SK-N-DZ (cell line): ENCODE measurements around the gene C16orf96.

Experiments used
- DNase-seq: peaks from one replicate; pipeline ENCODE4 v3.0.0-alpha.2; 2015; ENCODE audit warnings: low spot score

The C16orf96 gene

DNA sequence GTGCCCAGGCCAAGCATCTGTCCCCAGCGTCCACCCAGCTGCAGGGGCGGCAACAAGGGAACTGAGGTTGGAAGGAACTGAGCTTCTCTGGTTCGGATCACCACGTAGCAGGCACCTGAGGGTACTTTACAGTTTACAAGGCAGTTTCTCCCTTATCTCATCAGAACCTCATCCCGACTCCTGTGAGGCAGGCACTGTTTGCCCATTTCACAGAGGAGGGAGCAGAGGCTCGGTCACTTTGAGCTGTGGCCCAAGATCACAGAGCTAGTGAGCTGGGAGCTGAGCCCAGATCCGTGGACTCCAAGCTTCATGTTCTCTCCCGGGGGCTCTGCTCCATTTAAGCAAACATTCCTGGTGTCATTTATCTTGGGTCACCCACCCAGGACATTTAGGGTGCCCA is 43.4 kb downstream of the C16orf96 start:
- no peak for DNase-seq

DNA sequence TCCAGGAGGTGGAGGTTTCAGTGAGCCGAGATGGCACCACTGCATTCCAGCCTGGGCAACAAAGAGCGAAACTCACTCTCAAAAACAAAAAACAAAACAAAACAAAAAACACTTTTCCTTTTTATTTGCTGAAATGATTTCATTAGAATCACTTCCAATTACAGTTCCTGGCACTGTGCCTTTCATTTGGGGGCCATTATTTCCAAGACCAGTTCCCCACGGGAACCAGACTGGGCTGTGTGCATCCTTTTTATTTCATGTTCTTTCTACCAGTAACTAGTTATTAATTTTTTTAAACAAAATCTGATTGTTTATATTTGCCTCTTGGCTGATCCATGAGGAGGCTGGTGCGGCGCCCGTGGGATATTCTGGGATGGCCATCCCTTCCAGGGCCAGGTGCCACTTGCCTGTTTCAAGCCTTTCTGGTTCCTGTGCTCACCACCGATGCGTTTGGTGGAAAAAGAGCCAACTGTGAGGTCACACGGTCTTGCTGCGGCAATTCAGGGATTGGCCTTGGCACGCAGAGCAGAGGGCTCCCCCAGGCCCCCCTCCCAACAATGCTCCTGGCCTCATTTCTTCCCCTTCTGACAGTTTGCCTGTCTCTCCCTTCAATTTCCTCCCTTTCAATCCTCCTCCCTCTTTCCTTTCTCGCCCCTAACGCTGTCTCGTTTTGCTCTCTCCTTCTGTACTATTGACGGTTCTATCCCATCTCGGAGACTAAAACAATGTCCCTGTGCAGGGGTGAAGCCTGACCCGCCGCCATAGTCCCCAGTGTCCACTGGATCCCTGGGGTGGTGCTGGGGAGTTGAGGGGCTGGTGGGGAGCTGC is 45.1 kb downstream of the C16orf96 start:
- DNase-seq: no peak

DNA sequence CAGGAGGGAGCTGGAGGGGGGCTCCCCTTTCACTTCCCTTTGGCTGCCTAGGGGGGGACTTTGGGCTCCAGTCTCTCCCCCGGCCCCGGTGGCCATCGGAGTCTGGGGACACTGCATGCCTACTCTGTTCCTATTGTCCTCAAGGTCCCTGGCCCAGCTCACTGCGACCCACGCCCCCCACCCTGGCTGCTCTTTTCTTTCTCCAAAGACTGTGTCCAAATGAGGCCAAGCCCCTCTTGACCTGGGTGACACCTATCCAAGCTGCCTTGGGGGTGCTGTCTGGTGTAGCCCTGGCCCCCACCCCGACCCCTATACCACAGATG is 45.7 kb downstream of the C16orf96 start:
- DNase-seq: no peak

DNA sequence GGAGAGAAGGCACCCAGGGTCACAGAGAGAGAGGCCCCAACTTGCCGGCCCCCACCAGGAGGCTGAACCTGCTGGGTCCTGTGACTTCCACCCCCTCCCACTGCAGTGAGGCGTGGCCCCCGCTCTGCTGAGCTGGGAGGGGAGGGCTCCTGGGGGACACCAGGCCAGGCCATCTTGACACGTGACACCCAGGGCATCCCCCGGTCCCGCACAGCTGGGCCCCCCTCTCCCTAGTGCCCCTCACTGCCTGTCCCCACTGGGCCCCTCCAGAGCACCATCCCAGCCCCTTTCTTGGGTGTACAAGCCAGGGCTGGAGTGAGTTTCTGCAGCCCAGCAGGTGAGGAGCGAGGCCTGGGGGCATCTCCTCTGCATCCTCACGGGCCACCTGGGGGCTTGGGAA is 46.2 kb downstream of the C16orf96 start:
- DNase-seq: no peak

DNA sequence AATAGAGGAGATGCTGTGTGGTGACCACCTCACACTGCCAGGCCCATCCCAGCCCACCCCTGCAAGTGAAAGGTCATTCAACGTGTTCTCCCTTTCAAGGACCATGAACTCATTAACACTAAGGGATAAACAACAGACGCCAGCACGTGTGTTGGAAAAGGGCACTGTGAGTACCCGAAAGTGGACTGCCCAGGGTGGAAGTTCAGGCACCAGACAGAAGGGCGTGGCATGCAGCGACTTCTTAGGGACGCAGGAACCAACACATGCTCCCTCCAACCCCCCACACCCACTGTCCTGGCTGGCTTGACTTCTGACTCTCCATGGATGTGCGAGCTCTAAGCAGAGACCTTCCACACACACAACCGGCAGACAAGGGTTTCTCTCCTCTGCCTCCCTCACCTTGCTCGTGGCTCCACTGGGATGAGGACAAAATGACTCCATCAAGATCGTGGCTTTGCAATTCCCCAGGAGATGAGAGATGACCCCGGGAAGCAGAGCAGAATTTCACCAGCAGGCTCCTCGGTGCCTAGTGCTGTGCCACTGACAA is 47.6 kb downstream of the C16orf96 start:
- no peak for DNase-seq

DNA sequence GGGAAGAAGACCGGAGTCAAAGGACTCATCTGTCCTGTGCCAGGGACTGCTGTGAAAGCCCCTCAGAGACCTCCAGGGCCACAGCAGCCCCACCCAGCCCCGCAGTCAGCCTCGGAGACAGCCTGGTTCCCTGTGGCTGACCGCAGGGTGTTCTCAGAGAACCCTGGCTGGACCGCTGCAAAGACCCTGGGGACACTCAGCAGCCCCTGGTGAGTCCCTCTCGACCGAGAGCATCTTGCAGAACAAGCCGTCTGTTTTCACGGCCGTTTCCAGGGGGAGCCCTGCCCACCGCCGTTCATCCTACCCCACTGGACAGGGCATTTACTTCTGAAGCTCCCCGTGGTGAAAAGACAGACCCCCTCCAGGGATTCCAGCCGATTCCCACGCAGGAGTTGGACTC is 48.3 kb downstream of the C16orf96 start:
- no peak for DNase-seq

DNA sequence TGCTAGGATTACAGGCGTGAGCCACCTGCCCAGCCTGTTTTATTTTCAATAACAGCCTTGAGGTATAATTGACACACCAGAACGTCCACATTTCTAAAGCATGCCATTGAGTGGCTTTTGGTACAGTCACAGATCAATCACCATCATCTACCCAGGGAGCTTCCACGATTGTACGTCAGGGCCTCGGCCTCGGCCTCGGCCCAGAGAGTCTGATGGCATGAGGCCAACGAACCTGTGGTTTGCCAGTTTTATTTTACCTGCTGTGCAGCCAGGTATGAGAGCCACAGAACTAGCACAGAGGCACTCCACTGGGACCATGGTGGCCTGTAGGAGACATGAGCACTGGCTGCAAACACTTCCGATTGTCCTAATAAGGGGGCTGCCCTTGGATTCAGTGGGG is 50.2 kb downstream of the C16orf96 start:
- no peak for DNase-seq

DNA sequence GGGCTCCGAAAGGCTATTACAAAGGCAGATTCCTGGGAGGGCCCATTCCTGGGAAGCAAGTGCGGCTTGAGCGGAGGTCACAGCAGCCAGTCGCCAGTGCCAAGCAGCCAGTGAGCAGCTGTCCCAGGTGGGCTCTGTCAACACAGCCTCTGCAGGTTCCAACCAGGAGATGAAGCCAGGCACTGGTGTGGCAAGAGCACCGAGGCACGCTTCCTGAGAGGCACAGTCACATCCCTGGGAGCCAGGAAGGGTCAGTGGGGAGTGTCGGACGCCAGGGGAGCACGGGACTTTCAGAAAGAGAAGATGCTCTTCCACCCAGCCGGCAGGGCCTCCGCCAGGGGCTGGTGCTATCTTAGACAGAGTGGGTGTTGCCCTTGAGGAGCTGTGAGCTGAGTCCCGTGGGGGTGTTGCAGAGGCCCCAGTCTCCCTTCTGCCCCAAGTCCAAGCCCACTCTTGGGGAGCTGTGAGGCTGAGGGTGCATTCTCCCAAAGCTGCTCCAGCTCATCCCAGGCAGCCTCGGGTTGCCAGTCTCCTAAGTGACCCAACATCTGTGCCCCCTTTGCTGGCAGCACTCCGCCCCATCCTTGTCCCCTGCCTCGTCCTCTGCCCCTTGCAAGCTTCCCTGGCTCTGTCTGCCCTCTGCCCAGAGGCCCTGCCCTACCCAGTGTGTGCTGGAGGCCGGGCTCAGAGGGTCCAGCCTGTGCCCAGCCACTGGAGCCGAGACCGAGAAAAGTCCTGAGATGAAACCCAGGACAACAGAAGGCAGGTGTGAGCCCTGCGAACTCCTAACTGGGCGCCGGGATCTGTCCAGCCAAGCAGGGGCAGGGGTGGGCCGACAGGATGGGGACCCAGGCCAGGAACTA is 51.9 kb downstream of the C16orf96 start:
- no peak for DNase-seq

DNA sequence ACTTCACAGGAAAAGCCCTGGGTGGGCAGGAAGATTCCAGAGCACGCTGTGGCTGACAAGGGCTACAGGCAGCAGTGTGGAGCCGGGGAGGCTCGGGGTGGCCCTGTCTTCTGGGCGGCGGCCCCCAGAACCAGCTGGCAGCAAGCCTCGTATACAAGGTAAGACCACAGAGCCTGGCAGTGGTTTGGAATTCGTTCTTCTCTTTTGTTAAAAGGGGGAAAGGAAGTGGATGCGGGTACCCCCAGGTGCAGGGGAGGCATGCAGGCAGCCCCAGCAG is 52.5 kb downstream of the C16orf96 start:
- no peak for DNase-seq

DNA sequence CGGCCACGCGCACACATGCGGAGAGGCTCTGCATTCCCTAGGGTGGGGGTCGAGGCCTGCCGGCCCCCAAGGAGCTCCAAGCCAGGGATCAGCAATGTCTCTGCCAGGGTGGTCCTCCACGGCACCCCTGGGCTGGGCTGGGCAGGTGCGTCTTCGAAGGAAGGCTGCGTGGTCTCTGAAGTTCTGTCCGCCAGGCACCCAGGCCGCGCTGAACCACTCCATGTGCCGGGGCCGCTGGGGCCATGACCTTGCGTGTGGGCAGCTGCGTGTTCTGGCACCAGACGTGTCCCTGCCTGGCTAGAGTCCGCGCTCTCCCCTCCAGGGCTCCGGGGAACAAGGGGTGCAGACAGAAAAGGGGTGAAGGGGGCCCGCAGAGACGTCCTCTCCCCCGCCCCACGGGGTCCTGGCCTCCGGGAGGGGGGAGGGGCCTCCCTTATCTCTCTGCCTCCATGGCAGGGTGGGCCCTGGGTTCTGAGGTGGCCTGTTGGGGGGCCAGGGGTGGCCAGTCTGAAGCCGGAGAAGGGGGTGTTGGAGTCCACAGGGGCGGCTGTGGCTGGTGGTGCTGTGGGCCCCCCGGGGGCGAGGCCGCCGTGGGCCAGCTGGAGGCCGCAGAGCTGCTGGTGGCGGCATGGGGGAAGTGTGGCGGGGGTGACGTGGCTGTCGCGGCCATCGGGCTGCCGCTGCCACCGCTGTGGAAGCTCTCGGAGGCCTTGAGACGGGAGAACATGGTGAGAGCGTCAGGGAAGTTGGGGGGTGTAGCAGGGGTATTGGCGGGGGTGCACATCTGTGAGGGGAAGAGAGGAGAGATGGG is 53.3 kb downstream of the C16orf96 start:
- no peak for DNase-seq

DNA sequence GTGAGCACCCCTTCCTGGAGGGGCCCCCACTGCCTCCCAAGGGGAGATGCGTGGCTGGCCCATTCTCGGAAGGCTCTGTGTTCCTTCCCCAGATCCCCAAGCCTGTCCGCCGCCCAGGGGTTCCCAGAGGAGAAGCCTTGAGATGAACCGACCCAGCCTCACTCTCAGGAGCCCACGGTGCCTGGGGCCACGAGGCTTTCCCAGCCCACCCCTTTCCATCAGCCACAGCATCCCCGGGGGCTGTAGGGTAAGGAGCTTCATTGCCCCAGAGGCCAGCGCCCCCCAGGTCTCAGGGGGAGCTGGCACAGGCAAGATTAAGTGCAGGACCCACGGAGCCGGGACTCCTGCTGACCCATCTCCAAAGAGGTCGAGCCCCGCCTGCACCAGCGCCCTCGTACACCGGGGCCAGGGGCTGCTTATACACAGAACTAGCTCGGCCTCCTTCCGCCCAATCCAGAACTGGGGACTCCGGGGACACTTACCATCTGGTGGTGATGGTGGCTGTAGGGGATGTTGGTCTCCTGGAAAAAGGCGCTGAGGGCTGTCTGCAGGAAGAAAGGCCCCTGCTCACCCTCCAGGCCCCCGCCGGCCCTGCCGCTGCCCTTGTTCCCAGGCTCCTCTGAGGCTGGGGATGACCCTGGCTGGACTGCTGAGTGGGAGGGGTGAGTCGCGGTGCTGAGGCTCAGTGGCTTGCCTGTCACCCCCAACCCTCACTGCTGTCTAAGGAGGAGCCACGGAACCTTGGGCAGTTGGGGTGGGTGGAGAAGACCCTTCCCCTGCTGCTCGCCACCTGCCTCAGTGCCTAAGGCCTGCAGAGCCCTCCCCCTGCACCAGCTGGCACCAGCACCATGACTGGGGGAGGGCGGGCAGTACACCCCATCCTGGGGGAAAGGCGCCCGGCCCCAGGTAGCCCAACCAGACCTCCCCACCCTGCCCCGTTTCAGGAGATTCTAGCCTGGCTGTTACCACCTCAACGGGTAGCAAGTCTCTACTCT is 54.2 kb downstream of the C16orf96 start:
- DNase-seq: no peak

DNA sequence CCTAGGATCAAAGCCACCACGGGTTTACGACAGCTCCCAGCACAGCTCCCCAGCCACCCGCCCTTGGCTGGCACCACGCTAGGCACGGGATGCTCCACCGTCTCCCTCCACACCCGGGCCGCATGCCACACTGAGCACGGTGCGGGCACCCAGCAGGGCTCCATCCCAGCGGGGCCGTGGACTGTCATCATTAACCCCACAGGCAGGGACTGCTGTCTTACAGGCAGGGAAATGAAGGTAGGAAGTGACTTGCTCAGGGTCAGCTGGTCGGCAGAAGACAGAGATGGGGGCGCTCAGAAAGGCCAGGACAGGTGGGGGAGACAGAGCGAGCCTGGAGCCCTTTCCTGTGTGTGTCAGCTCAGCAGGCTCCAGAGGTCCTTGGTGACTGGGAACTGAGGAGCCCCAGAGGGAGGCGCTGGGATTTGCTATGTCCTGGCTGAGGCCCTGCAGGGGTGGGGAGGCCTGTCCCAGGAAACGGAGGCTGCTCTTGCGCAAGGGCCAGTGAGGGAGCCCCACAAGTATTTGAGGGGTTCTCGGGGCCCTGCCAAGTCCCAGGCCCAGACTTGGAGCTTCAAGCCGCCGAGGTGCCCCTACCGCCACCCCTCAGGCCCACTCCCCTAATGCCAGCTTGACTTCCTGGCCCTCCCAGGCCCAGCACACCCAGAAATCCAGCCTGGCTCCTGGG is 55.3 kb downstream of the C16orf96 start:
- no peak for DNase-seq

DNA sequence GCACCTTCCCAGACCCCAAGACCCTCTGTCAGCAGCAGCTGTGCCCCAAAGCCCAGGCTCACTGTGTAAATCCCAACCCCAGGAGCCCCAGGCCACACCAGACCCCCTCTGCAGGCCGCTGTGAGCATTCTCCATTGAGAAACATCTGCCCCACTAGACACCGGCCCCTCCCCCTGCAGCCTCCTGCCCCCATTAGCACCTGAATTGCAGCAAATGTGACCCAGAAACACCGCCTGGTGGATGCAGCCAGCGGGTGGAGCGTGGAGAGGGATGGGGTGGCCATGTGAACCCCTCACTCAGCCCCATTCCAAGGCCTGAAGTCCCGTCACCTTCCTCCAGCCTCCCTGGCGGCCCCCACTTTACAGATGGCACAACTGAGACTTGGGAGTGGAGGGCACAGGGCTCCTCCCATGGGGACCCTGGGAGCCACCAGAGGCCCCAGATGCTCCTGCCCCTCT is 56.4 kb downstream of the C16orf96 start:
- no peak for DNase-seq

DNA sequence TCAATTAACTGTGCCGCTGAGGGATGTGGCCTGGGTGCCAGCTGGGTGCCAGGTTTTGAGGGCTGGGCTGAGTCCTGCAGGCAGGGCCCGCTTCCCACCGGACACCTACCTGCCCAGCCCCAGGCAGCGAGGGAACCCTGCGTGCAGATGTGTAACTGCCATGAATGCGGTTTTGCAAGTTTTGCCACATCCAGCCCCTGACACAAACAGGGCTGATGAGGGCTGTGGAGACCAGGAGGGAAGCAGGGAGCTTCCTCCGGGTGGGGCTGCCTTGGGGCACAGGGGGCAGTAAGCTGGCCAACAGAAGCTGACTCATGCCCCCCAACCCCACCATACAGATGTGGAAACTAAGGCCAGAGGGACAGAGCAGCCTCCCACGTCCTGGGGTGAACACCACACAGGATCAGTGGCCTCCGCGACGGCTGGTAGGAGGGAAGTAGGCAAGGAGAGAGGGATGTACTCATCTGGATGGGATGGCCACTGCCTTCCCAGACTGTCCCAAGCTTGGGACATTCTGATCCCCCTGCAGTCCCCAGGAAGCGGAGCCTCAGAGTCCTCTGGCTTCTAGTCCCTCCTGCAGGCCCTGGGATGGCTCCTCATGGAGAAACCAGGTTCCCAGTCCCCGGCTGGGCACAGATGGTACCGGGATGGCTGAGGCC is 57.0 kb downstream of the C16orf96 start:
- DNase-seq: no peak

DNA sequence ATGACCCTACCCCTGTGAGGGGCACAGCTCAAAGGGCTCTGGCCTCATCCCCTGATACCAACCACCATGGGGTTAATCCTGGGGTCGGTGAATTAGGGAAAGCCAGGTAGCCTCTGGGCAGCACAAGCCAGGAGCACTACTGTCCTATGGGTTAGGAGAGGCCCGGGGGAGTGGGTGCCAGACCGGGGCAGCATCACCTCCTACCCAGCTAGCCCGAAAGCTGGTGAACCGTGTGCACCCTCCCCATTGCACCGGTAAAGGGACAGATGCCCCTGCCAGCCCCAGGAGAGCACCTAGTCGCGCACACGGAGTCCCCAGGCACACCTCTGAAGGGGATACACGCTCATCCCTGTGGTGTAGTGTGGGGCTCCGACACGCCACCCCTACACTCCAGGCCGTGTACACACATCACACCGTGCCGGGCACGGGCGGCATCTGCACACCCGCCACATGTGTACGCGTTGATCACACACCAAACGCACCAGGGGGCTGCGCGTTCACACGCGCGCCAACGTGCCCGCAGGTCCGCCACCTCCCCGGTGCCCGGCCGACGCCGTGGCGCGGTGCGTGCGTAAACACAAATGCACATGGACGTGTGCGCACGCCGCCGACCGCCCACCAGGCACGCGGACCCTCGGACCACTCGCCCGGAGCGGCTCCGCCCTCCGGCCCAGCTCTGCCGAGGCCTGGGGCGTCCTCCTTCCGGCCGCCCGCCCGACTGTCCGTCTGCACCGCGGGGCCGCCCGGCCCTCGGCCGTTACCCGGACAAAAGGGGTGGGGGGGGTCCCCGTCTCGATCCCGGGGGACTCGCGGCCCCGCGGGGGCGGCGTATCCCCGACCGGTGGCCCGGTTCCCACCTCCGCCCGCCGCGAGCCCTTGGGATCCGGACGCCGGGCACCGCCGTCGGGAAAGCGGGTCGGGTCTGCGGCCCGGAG is 57.8 kb downstream of the C16orf96 start:
- DNase-seq: peak; percentile 55

DNA sequence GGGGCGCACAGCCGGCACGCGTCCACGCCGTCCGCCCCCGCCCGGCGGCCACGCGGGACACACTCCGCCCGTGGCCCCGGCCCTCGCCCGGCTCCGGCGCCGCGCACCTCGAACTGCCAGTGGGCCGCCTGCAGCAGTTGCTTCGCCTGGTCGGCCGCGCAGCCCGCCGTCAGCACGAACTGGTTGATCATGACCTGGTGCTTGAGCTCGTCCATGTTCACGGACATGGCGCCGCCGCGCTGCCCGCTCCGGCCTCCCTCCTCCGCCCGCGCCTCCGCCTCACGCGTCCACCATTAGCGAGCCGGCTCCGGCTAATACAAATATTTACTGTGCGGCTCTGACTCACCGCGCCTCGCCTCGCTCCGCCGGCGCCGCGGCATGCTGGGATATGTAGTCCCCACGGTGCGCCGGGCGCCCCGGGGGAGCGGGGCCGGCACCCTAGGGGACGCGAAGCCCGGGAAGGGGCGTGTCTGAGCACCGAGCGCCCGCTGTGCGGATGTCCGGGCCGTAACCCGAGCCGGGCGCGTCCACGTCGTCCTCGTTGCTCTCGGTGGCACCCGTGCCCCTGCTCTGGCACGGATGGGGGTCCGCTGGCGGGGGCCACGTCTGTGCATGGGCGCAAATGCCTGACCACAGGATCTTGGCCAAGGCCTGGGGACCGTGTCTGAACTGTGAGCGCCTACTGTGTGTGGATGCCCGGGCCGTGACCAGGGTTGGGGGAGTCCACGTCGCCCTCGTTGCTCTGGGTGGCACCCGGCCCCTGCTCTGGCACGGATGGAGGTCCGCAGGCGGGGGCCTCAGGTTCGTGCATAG is 58.6 kb downstream of the C16orf96 start, which contains the start of gene UBALD1:
TSS of gene UBALD1 (minus strand) at position 318 of the 813 bp plus-strand sequence. CDS start at position 227, 91 bp downstream.
- peak; percentile 82 for DNase-seq

DNA sequence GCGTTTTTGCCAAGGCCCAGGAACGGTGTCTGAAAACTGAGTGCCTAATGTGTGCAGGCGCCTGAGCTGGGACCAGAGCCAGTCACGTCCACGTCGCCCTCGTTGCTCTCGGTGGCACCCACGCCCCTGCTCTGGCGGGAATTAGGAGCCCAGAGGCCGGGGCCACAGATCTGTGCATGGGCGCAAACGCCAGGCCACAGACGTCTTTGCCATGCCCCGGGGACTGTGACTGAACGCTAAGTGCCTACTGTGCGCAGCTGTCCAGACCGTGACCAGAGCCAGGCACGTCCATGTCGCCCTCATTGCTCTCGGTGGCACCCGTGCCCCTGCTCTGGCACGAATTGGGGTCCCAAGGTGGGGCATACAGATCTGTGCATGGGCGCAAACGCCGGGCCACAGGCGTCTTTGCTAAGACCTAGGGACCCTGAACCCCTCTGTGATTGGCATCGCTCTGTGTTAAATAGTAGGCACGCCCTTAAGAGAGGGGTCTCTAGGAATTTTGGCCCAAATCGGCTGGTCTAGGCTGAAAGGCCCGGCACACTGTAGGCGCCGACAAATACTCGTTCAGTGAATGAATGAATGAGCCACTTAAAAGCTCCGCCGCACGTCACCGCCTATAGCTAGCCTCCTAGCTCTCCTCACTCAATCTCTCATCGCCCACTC is 59.4 kb downstream of the C16orf96 start:
- DNase-seq: no peak
